CD4-positive, alpha-beta T cell treated with Interleukin-17A for 1 hour (primary cell): ENCODE results near the gene NVL.

Source experiments
- DNase-seq: peaks from one replicate; pipeline ENCODE4 v3.0.0-alpha.2; 2020

Gene NVL

DNA sequence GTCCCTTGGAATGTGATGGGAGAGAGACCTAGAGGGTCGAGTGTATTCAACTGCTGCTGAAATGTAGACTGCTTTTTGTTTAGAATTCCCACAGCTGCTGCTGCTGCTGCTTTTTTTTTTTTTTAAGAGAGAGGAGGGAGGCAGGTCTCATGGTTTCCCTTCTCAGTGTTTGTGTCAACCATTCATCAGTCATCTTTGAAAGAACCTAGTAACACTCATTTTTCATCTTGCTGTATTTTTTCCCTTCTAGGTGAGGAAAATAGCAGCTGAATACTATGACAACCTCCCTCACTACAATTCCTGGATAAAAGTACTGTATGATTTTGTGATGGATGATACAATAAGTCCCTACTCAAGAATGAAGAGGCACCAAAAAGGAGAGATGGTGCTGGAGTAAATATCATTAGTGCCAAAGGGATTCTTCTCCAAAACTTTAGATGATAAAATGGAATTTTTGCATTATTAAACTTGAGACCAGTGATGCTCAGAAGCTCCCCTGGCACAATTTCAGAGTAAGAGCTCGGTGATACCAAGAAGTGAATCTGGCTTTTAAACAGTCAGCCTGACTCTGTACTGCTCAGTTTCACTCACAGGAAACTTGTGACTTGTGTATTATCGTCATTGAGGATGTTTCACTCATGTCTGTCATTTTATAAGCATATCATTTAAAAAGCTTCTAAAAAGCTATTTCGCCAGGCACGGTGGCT lies 137.7 kb downstream of the NVL start:
- DNase-seq, result no peak

DNA sequence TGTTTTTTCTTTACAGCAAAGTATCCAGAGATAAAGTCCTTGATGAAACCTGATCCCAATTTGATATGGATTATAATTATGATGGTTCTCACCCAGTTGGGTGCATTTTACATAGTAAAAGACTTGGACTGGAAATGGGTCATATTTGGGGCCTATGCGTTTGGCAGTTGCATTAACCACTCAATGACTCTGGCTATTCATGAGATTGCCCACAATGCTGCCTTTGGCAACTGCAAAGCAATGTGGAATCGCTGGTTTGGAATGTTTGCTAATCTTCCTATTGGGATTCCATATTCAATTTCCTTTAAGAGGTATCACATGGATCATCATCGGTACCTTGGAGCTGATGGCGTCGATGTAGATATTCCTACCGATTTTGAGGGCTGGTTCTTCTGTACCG lies 140.4 kb downstream of the NVL start:
- DNase-seq, result no peak

DNA sequence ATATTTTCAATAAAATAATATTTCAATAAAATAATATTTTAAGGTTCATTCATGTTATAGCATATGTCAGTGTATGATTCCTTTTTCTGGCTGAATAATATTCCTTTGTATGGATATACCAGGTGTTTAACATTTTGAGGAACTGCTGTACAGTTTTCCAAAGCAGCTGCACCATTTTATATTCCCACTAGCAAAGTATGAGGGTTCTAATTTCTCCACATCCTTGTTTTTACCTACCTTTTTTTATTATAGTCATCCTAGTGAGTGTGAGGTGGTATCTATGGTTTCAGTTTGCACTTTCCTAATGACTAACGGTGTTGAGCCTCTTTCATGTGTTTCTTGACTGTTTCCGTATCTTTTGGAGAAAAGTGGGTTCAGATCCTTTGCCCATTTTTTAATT lies 141.7 kb downstream of the NVL start:
- DNase-seq, result no peak

DNA sequence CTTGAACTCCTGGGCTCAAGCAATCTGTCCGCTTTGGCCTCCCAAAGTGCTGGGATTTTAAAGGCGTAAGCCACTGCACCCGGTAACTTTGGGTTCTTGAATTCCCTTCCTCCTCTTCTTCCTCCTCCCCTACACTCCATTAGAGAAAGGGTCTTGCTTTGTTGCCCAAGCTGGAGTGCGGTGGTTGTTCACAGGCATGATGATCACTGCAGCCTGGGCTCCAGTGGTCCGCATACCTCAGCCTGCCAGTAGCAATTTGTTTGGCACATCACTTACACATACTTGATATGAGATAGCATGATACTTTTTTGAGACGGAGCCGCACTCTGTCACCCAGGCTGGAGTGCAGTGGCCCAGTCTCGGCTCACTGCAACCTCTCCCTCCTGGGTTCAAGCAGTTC lies 144.8 kb downstream of the NVL start:
- DNase-seq, result no peak

DNA sequence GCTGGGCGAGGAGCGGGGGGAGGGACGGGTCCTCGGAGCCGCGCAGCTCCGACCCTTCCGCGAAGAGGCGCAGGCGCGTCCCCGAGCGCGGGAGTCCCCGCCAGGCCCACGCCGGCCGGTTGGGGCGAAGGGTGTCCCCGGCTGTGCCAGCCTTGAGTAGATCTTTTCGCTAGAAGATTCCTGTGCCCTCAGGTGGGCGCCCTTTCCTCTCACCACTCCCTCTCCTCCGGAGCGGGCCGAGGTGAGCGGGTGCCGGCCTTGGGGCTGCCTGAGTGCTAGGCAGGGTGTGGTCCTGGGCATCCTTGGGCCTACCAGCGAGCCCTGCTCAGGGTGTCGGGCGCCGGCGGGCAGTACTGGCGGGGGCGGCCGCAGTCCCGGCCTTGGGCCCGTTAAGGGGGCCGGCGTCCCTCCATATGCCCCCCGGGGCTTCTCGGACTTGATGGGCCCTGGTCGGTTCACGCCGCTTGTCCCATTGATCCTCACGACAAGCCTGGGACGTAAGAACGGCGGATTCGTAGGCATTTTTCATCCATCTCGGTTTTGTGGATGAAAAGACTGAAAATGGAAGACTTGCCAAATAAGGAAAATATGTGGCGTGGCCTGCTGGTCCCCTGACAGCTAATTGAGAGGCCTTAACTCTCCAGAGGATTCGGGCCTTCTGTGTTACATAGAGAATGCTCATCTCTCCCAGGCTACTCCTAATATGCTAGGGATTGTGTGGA lies 146.2 kb downstream of the NVL start:
- DNase-seq, result peak; percentile 67

DNA sequence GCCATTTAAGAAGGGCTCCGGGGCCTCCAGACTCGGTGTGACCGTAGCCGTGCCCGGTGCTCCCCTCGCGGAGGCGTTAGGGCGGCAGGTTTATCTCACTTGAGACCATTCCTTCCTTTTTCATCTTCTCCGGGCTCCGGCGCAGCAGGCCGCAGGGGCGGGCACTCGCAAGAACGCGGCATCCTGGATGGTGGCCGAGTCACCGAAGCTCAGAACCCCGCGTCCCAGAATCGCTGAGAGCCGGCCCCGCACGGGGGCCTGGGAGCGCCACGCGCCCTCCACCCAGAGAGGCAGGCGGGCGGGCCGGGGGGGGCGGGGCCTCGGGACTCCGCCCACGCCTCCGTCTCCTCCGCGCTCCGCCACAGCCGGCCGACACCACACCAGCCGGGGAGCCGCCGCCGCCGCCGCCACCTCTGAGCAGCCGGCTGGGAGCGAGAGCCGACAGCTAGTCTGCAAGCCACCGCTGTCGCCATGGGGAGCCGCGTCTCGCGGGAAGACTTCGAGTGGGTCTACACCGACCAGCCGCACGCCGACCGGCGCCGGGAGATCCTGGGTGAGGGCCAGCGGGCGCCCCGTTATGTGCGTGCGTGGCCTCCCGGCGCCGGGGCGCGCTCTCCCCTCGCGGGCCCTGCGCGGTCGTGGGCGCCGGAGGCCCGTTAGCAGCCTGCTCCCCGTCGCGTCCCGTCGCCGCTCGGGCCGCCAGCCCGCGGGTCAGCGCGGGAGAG lies 146.9 kb downstream of the NVL start, which contains the start of gene DEGS1:
Gene DEGS1 (plus strand): TSS at position 375 of the 725 bp plus-strand sequence. CDS start 97 bp downstream, at position 472.
- DNase-seq, result peak; percentile 86

DNA sequence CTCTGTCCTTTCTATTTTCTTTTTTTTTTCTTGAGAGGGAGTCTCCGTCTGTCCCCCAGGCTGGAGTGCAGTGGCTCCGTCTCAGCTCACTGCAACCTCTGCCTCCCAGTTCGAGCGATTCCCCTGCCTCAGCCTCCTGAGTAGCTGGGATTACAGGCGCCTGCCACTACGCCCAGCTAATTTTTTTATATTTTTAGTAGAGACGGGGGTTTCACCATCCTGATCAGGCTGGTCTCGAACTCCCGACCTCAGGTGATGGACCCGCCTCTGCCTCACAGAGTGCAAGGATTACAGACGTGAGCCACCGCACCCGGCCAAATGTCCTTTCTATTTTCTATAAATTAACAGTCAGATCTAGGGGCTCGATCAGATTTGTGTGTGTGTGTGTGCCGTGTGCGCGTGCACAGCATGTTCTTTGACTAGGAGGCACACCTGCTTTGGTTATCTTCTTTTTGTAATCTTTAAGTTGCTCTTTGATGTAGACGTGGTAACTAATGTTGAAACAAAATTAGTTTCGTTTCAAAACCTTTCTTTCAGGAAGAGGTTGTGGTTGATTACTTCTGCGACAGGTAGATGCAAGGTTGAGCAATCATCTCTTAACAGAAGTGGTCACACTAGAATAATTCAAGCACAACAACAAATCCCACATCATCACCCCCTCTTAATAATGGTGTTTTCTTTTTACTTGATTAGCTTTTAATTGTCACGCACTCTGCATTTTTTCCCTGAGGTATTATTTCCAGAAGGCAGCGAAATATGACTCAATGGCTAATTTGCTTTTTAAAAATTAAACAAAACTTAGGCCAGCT lies 147.7 kb downstream of the NVL start:
- DNase-seq, result peak; percentile 86

DNA sequence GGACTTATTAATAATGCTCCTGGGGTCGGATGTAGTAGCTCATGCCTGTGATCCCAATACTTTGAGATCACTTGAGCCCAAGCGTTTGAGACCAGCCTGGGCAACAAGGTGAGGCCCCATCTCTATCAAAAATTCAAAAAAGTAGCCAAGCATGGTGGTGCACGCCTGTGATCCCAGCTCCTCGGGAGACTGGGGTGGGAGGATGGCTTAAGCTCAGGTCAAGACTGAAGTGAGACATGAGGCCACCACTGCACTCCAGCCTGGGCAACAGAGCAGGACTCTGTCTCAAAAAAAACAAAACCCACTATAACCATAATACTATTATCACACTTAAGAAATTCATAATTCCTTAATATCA lies 148.5 kb downstream of the NVL start:
- no peak for DNase-seq

DNA sequence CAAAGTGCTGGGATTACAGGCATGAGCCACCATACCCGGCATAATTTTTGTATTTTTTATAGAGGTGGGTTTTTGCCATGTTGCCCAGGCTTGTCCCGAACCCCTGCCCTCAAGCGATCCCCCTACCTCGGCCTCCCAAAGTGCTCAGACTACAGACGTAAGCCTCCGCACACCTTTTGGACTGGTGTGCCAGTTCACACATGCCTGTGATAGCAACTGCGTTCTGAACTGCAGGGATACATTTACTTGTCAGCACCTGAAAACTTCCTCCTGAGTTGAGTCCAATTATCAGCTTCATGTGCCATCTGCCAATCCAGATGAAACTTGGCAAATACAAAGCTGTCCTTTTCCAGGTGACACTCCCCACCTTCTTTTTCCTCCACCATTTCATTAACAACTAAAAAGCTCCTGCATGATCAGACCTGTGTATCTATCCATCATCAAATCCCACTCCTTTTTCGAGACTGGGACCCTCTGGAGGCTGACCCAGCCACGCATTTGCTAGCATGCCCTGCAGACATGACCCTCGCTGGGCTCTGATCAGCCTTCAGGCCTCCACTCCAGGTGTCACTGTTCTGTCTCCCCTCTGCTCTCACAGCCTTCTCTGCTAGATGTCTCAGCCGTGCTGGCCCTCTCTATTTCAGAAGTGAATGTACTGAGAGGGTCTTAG lies 149.1 kb downstream of the NVL start:
- DNase-seq, result no peak

DNA sequence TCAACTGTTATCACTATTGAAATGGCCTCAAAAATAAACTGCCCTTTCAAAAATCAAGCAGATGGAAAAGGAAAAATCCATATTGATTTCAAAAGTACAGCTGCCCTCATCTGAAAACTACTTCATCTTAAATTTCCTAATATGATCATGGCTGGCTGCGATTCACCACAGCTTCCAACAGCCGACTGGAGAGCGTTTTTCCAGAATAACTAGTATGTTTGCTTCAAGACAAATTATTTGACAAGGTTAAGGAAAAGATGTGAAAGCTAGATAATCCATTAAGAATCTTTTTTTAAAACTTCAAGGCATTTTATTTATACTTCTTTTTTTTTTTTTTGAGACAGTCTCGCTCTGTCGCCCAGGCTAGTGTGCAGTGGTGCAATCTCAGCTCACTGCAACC lies 151.1 kb downstream of the NVL start:
- DNase-seq, result no peak

DNA sequence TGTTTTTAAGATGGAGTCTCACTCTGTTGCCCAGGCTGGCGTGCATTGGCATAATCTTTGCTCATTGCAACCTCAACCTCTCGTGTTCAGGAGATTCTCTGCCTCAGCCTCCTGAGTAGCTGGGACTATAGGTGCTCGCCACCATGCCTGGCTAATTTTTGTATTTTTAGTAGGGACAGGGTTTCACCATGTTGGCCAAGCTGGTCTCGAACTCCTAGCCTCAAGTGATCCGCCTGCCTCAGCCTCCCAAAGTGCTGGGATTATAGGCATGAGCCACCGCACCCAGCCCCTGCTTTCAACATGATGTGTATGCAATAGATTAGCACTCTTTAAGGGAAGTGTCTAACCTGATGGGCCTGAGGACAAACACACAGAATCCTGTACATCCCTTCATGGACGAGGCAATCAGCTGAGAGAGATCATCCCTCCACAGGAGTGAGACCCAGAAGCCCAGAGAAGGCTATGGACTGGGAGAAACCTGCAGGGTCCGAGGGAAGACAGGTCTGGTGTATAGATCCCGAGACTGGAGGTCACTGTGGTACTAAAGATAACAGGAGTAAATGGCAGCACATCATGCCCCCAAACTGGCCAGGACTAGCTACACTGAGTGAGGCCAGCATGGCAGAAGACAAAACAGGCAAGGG lies 152.5 kb downstream of the NVL start:
- no peak for DNase-seq
